ENCODE data around the gene PLIN4.
A peak's percentile ranks its signal among the peaks of the same experiment; 100 is the strongest.
"Not testable (repeated sequence)": the region's sequence is repeated elsewhere in the genome, so short reads cannot be mapped to it uniquely, and the experiment has no call there.

The PLIN4 gene

GRCh38 chr19:4542896-4543841, 24.9 kb upstream of the PLIN4 start:
- H3K27ac ChIP-seq (ENCODE audit: low read length), result no peak overlapping the region
- no peaks in the 10 kb centered on the region for H3K36me3 ChIP-seq (ENCODE audit: control insufficient read depth in 1 of 2, insufficient read depth in 2 of 2, low read length in 2 of 2)
- no peaks in the 10 kb centered on the region for H3K4me1 ChIP-seq (ENCODE audit: control insufficient read depth in 1 of 2, insufficient read depth in 2 of 2, low read length in 2 of 2)
- H3K9me3 ChIP-seq (ENCODE audit: control insufficient read depth in 1 of 2, low read length in 2 of 2), result no peaks in the 10 kb centered on the region
- H3K4me3 ChIP-seq (ENCODE audit: low read depth in 1 of 2, low read length in 2 of 2), result no peak overlapping the region
- H3K27me3 ChIP-seq (ENCODE audit: low read depth, low read length), result no peaks in the 10 kb centered on the region

GRCh38 chr19:4541806-4542145, 23.5 kb upstream of the PLIN4 start:
- H3K36me3 ChIP-seq (ENCODE audit: control insufficient read depth in 1 of 2, insufficient read depth in 2 of 2, low read length in 2 of 2); H3K27ac ChIP-seq (ENCODE audit: low read length); H3K27me3 ChIP-seq (ENCODE audit: low read depth, low read length); H3K9me3 ChIP-seq (ENCODE audit: control insufficient read depth in 1 of 2, low read length in 2 of 2); H3K4me1 ChIP-seq (ENCODE audit: control insufficient read depth in 1 of 2, insufficient read depth in 2 of 2, low read length in 2 of 2); H3K4me3 ChIP-seq (ENCODE audit: low read depth in 1 of 2, low read length in 2 of 2): not testable (repeated sequence)

- H3K36me3 ChIP-seq (ENCODE audit: control insufficient read depth in 1 of 2, insufficient read depth in 2 of 2, low read length in 2 of 2), result no peaks in the 10 kb centered on the region
- H3K4me1 ChIP-seq (ENCODE audit: control insufficient read depth in 1 of 2, insufficient read depth in 2 of 2, low read length in 2 of 2), result no peaks in the 10 kb centered on the region
- H3K4me3 ChIP-seq (ENCODE audit: low read depth in 1 of 2, low read length in 2 of 2), result no peak overlapping the region
- H3K27me3 ChIP-seq (ENCODE audit: low read depth, low read length), result no peaks in the 10 kb centered on the region
- H3K9me3 ChIP-seq (ENCODE audit: control insufficient read depth in 1 of 2, low read length in 2 of 2), result no peaks in the 10 kb centered on the region
- no peak overlapping the region for H3K27ac ChIP-seq (ENCODE audit: low read length)
These were observed 23.0 kb upstream of the PLIN4 start for GRCh38 chr19:4541114-4541805.

- H3K27me3 ChIP-seq (ENCODE audit: low read depth, low read length), result no peaks in the 10 kb centered on the region
- no peaks in the 10 kb centered on the region for H3K36me3 ChIP-seq (ENCODE audit: control insufficient read depth in 1 of 2, insufficient read depth in 2 of 2, low read length in 2 of 2)
- no peaks in the 10 kb centered on the region for H3K9me3 ChIP-seq (ENCODE audit: control insufficient read depth in 1 of 2, low read length in 2 of 2)
- H3K4me1 ChIP-seq (ENCODE audit: control insufficient read depth in 1 of 2, insufficient read depth in 2 of 2, low read length in 2 of 2), result peaks cover 0 to 7% of the 10 kb centered on the region in 2 donors
- H3K27ac ChIP-seq (ENCODE audit: low read length), result peak within 1 kb of the TSS; percentile 61
- peak within 1 kb of the TSS; percentile 17 to 40 for H3K4me3 ChIP-seq (ENCODE audit: low read depth in 1 of 2, low read length in 2 of 2)
These were observed 21.7 kb upstream of the PLIN4 start, which contains the start of gene LRG1 for GRCh38 chr19:4539693-4540581. LRG1 (minus strand) TSS chr19:4540036; CDS start chr19:4540013, 23 bp downstream.

- H3K4me3 ChIP-seq (ENCODE audit: low read depth in 1 of 2, low read length in 2 of 2), result peak overlapping the region in 1 of 2 donors; percentile 40
These were observed 20.9 kb upstream of the PLIN4 start for GRCh38 chr19:4539169-4539692.

GRCh38 chr19:4538601-4538954, 20.3 kb upstream of the PLIN4 start:
- Histone ChIP-seq H3K9me3 (ENCODE audit: control insufficient read depth in 1 of 2, low read length in 2 of 2) (no peaks in the 10 kb centered on the region), H3K4me1 (ENCODE audit: control insufficient read depth in 1 of 2, insufficient read depth in 2 of 2, low read length in 2 of 2) (peaks cover 0 to 10% of the 10 kb centered on the region in 2 donors), H3K36me3 (ENCODE audit: control insufficient read depth in 1 of 2, insufficient read depth in 2 of 2, low read length in 2 of 2) (no peaks in the 10 kb centered on the region), H3K27me3 (ENCODE audit: low read depth, low read length) (no peaks in the 10 kb centered on the region), H3K4me3 (ENCODE audit: low read depth in 1 of 2, low read length in 2 of 2) (no peak overlapping the region), H3K27ac (ENCODE audit: low read length) (no peak overlapping the region)

More at GRCh38 chr19:4539169-4539692, 20.9 kb upstream of the PLIN4 start:
- no peaks in the 10 kb centered on the region for H3K36me3 ChIP-seq (ENCODE audit: control insufficient read depth in 1 of 2, insufficient read depth in 2 of 2, low read length in 2 of 2)
- no peaks in the 10 kb centered on the region for H3K9me3 ChIP-seq (ENCODE audit: control insufficient read depth in 1 of 2, low read length in 2 of 2)
- H3K27ac ChIP-seq (ENCODE audit: low read length), result peak overlapping the region; percentile 61
- H3K27me3 ChIP-seq (ENCODE audit: low read depth, low read length), result no peaks in the 10 kb centered on the region
- H3K4me1 ChIP-seq (ENCODE audit: control insufficient read depth in 1 of 2, insufficient read depth in 2 of 2, low read length in 2 of 2), result peaks cover 0 to 10% of the 10 kb centered on the region in 2 donors

- Histone ChIP-seq H3K27ac (ENCODE audit: low read length) (no peak overlapping the region), H3K27me3 (ENCODE audit: low read depth, low read length) (no peaks in the 10 kb centered on the region), H3K4me1 (ENCODE audit: control insufficient read depth in 1 of 2, insufficient read depth in 2 of 2, low read length in 2 of 2) (peaks cover 0 to 10% of the 10 kb centered on the region in 2 donors), H3K9me3 (ENCODE audit: control insufficient read depth in 1 of 2, low read length in 2 of 2) (no peaks in the 10 kb centered on the region), H3K36me3 (ENCODE audit: control insufficient read depth in 1 of 2, insufficient read depth in 2 of 2, low read length in 2 of 2) (no peaks in the 10 kb centered on the region), H3K4me3 (ENCODE audit: low read depth in 1 of 2, low read length in 2 of 2) (no peak overlapping the region)
These were observed 19.8 kb upstream of the PLIN4 start for GRCh38 chr19:4537953-4538600.

- Histone ChIP-seq H3K27me3 (ENCODE audit: low read depth, low read length) (no peaks in the 10 kb centered on the region), H3K4me3 (ENCODE audit: low read depth in 1 of 2, low read length in 2 of 2) (no peak overlapping the region), H3K27ac (ENCODE audit: low read length) (no peak overlapping the region), H3K9me3 (ENCODE audit: control insufficient read depth in 1 of 2, low read length in 2 of 2) (no peaks in the 10 kb centered on the region), H3K4me1 (ENCODE audit: control insufficient read depth in 1 of 2, insufficient read depth in 2 of 2, low read length in 2 of 2) (peaks cover 0 to 10% of the 10 kb centered on the region in 2 donors), H3K36me3 (ENCODE audit: control insufficient read depth in 1 of 2, insufficient read depth in 2 of 2, low read length in 2 of 2) (no peaks in the 10 kb centered on the region)
These were observed 18.5 kb upstream of the PLIN4 start for GRCh38 chr19:4536798-4537197.

GRCh38 chr19:4534836-4535658, 16.8 kb upstream of the PLIN4 start, which contains the start of gene PLIN5:
PLIN5 (minus strand) TSS chr19:4535224; CDS start chr19:4534074, 1,150 bp downstream.
- Histone ChIP-seq H3K4me3 (ENCODE audit: low read depth in 1 of 2, low read length in 2 of 2) (peak within 1 kb of the TSS in 1 of 2 donors; percentile 45), H3K27me3 (ENCODE audit: low read depth, low read length) (no peaks in the 10 kb centered on the region), H3K4me1 (ENCODE audit: control insufficient read depth in 1 of 2, insufficient read depth in 2 of 2, low read length in 2 of 2) (peaks cover 0 to 10% of the 10 kb centered on the region in 2 donors), H3K27ac (ENCODE audit: low read length) (no peak within 1 kb of the TSS), H3K9me3 (ENCODE audit: control insufficient read depth in 1 of 2, low read length in 2 of 2) (no peaks in the 10 kb centered on the region), H3K36me3 (ENCODE audit: control insufficient read depth in 1 of 2, insufficient read depth in 2 of 2, low read length in 2 of 2) (no peaks in the 10 kb centered on the region)

Measured in muscle layer of duodenum (tissue), 2 donors.